HG02678 (cell line): ENCODE results near the gene NES.

Experiments used
- ATAC-seq: cut with Tn5 transposase; IDR thresholded peaks from one replicate; pipeline ENCODE4 v1.9.1; 2021; ENCODE audit warnings: mild to moderate bottlenecking, moderate library complexity; ENCODE audit not compliant: unreplicated experiment

NES gene

DNA sequence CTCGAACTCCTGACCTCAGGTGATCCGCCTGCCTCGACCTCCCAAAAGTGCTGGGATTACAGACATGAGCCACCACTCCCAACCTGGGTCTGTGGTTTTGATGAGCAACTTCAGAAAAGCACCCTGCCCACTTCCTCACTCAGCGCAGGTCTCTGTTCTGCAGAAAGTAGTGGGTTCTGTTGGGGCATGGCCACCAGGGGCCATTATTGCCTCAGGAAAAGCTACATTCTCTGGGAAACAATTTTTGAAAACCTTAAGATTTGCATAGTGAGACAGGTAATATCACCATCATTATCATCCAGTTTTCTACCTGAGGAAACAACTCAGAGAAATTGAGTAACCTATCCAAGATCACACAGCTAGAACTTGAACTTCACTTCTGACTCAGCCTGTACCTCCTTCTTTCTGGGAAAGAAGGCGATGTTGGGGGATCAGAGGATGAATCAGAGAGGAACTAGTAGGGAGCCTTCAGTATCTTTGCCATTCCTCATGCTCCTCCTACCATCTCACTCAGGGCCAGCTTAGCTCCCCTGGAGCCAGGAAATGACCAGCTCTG lies 7.1 kb upstream of the NES start:
- ATAC-seq: no peak

DNA sequence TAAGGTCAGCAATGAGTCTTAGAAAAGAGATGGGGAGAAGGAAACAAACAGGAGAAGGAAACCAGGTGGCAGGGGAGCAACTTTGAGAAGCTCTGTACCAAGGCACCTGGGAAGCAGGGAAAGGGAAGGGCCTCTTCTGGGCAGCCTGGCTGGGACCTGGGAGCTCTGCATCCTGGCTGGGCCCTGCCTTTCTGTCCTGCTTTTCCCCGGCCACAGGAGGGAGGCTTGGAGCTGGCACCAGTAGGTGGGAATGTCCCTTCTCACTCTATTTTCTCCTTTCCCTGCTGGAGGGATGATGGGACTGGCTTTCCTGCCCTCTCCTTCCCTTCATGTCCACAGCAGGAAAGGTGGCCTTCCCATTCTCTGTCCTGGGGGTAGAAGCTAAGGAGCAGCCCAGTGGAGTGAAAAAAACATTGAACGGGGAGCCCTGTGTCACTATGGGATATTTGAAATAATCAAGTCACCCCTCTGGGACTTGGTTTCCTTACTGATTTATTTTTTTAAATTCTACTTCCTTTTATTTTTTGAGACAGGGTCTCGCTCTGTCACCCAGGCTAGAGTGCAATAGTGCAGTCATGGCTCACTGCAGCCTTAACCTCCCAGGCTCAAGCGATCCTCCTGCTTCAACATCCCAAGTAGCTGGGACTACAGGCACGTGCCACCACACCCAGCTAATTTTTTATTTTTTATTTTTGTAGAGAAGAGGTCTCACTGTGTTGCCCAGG lies 5.1 kb upstream of the NES start:
- ATAC-seq: no peak

DNA sequence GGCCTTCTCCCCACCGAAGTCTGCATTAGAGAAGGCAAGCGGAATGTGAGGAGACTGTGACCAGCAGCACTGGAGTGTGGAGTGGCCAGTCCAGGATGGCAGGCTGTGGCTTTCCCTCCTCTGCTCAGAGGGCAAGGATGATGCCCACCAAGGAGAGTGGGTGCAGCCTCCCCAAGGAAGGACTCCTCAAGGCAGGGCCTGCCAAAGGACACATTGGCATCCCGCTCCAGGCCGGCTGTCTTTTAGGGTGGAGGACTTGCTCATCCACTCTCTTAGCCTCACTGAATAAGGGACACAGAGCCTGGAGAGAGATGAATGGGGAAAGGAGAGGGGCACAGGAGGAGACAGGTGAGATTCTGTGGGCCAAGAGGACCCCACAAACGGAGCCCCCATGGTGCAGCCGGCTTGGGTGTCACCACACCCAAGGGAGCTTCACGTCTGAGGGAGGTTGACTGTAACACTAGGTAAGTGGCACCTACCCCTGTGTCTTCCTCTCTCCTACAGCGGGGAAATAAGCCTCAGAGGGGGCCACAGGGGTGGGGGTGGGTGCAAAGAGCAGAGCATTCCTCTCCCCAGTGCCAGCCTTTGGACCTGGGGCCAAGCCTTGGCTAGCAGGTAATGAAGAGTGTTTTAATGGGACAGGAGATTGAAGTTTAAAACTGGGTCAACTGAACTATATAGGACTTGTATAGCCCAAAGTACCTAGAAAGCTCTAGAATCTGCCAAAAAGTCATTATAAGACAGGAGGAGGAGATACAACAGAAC lies 4.2 kb upstream of the NES start:
- ATAC-seq: no peak

DNA sequence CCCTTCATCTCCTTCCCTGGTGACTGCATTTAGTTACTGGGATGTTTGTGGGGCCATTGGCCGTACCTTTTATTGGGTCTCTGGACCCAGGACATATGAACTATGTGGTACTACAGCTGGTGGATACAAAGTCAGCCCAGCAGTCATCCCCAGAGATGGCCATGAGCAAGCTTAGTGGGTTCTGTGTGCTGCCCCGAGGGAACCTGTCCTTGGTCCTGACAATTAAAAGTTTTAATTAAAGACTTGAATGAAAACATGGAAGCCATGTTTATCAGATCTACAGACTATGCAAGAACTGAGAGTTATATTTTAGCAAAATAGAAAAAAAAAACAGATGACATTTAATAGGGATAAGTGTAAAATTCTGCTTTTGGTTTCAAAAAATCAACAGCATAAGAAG lies 2.8 kb upstream of the NES start:
- ATAC-seq: no peak

DNA sequence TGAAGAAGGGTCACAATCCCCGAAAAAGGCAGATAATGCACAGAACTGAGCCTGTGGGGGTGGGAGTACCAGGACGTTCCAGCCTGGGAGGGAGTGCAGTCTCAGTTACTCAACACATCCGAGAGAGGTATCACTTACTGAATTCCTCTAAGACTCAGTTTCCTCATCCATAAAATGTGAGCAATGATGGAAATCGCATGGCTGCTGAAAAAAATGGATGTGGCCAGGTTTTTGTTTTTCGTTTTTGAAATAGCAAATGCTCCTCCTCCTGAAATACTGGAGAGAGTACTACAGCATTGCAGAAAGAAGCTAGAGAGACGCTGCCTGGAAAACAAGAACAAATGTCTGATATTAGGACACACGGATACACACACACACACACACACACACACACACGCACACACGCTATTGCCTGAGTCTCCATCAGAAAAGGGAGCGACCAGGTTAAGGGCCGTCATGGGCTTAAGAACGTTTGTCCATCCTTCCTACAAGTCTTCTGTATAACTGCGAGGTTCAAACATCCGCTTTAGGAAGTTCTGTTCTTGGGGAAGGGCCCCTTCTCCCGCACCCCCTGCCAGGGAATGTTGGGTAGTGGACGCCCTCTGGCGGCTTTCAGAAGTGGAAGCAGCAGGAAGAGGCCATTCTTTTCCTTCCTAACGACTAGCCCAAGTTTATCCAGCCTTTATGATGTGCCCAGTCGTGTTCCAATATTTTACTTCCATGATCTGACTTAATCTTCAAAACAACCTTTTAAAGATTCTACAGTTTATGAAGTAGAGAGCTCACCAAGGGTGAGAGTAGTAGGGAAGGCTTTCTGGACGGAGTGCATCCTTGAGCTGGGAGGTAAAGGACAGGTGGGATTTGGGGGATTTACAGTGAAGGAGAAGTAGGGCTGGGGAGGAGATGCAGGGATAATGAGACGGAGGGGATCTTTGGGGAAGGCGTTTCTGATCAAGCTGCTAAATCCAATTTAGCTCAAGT lies 699 bp upstream of the NES start:
- no peak for ATAC-seq

DNA sequence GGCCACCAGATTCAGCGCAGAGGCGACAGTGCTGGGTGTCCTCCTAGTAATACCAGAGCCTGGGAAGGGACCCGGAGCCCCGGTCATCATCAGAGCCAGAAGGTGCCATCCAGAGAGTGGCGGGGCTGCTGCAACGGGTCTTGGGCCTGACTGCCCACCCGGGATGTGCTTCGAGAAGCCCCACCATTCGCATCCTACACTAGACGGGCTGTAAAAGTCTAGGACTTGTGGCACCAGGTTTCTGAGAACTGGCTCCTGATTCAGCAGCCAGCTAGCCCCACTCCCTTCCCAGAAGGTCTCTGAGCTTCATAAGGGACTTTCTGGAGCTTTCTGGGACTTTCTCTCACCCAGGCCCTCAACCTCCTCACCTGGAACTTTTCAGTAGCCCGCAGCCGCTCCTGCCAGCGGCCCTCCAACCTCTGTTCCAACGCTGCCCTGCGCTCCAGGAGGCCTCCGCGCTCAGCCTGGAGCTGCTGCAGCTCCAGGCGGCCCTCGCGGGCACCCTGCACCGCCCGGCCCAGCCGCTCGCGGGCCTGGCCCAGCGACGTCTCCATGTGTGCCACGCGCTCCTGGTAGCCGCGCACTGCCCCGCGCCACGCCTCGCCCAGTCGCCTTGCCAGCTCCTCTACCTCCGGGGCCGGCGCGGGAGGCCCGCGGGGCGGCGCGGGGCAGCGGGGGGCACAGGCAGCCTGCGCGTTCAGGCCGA lies 940 bp downstream of the NES start:
- ATAC-seq: no peak

DNA sequence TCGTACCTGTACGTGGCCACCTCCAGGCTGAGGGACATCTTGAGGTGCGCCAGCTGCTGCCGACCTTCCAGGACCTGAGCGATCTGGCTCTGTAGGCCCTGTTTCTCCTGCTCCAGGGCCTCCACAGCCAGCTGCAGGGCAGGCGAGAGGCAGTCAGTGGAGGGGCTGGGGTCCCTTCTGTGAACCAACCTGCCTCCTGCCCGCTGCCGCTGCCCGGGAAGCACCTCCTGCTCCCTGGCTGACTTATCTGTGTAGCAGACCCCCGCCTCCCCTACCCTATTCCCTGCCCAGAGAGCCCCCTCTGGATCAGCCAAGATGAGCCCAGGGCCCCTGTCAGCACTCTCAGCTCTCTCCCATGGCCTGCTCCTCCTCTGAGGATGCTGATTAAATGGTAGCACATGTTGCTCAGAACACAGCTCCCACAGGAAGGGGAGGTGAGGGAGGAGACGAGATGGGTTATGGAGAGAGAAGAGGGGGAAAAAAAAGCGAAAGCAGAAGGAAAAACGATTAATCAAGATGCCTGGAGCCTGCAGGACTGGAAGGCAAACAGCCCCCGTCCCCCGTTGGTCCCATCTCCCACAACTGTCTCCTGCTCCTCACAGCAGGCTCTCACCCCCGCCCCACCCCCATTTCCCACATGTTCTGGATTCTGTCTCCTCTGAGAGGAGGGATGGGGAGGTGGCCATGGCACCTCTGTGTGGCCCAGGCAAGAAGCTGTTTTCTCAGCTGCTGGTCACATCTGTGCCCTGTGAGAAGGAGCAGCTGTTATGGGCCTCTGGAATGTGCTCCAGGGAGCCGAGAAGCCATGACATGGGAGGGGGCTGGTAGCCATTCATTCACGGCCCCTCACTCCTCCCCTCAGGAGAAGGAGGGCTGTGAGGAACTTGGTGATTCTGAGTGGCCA lies 1.7 kb downstream of the NES start:
- no peak for ATAC-seq

DNA sequence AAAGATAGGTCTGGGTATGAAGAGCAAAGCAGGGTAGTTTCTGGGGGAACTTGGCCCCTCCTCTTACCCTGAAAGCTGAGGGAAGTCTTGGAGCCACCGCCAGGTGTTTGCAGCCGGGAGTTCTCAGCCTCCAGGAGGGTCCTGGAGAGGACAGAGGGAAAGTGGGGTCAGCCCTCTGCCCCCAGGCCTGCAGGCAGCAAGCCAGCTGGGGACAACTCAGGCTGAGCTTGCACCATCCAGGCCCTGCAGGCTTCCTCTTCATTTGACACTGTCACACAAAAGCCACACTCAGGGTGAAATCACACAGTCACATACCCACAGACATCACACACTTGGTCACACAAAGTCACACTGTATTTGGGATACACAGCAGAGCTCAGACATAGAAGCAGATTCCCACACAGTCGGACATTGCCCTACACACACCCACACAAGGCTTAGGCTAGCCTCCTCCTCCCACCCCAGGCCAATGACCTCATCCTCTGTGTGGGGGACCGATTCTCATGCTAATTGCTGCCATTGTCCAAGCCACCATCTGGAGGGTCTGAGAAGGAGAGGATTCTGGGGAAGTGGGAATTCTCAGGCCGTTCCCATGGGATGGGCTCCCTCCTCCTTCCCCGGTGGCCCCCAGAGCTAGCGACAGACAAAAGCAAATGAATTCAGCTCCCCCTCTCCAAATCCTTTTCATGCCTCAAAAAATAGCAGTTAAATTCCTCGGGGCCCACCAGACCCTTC lies 3.7 kb downstream of the NES start:
- ATAC-seq: no peak

DNA sequence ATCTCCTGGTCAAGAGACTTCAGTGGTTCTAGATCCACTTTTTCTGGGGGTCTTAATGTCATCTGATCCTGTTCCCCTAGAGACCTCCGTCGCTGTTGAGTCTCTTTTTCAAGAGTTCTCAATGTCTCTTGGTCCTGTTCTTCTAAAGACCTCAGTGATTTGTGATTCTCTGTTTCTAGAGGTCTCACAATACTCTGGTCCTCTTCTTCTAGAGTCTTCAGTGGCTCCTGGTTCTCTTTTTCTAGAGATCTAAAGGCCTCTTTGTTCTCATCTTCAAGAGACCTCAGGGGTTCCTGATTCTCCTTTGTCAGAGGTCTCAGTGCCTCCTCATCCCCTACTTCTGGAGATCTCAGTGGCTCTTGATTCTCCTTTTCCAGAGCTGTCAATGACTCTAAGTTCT lies 5.4 kb downstream of the NES start:
- no peak for ATAC-seq

DNA sequence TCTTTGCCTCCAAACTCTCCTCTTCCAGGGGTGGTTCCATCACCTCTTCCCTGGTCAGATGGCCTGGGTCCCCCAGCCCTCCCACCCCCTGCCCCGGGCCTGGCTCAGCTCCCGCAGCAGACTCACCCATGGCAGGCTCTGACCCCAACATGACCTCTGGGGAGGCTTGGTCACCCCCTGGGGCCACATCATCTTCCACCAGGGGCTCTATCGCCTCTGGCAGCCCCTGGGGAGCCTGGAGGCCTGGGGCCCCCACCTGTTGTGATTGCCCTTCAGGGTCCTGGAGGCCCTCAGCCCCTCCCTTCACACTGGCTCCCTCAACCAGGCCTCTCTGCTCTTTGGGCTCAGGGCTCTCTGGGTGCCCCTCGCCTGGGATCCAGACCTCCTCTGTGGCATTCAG lies 6.4 kb downstream of the NES start:
- no peak for ATAC-seq

DNA sequence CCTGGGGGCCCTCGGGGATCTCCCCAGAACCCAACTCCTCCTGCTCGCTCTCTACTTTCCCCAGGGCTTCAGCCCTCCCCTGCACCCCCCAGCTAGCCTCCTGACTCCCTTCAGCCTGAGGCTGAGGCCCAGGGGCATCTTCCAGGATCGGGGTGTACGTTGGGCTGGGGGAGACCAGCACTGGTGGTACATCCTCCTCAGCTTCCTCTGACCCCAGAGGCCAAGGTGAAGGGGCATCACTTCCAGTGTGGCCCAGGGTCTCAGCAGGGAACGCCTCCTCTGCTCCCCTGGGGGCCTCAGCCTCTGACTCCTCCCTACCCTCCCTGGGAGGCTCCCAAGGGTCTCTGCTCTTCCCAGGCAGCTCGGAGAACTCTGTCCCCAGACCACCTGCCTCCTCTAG lies 6.8 kb downstream of the NES start:
- no peak for ATAC-seq

DNA sequence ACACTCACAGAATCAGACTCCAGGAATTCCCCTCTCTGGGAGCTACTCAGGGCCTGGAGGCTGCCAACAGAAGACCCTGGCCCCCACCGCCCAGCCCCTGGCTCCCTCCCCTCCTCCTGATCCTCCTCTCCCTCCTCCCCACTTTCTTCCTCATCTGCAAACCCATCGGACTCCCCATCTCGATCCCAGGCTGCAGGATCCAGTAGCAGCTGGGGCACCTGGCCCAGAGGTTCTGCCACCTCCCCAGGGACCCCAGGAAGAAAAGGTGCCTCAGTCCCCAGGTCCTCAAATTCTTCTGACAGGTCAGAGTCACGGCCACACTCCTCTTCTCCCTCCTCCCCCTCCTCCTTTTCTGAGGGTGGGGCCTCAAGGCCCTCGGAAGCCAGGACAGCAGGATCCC lies 7.4 kb downstream of the NES start:
- ATAC-seq: no peak

DNA sequence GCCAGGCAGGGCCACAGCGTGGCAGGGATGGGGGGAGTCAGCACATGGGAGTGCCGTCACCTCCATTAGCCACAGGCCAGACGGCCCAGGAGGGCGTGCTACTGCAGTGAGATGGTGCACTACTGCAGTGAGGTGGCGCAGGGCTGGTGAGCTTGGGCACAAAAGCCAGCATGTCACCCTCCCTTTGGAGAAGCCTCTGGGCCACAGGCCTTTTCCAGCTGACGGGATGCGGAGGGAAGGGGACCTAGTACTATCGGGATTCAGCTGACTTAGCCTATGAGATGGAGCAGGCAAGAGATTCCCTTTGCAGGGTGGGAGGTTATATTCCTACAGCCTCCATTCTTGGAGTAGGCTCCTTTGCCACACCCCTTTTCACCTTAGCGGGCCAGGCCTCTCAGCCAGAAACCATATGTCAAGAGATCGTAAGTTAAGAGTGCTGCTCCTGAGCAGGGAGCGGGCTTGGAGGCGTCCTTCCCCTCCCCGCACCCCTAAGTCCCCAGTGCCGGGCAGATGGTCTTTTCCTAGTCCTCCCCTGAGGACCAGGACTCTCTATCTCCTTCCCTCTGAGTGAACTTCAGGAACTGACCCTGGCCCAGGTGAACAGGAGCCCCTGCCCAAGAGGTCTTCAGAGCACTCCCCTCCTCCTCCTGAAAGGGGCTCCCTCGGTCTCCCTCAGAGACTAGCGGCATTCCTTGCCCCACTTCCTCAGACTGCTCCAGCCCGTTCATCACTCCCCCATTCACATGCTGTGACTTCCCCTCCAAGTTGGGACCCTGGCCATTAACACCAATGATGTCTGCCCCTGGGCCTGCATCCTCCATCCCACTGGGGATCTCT lies 8.2 kb downstream of the NES start:
- no peak for ATAC-seq

DNA sequence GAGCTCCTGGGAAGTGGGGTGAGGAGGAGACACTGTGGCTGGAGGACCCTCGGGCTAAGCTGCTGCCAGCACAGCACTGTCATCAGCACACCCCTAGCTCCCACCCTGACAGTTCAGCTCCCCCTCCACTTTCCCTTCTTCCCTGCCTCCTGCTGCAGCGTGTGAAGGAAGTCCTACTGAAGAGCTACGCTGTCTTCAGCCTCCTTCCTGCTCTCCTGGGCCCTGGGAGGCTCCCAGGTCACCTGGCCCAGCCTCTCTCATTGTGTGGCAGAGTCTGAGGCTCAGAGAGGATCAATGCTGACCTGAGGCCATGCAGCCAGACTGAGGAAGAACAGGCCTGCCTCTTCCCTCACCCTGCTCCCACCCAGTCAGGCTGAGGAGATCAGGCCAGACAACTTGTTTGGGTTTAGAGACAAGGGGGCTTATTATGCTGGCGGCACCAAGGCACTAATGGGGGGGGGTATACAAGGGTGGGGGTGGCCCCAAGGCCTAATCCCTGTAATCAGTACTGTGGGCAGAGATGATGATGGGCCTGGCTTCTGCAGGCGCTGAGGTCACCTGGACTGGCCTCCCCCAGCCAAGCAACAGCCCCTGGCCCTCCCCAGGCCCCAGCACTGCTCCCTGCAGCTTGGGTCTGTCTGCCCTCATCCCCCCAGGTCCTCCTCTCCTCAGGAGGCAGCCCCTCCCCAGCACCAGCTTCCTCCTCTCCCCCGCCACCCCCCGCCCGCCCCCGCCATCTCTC lies 9.1 kb downstream of the NES start:
- ATAC-seq: no peak

DNA sequence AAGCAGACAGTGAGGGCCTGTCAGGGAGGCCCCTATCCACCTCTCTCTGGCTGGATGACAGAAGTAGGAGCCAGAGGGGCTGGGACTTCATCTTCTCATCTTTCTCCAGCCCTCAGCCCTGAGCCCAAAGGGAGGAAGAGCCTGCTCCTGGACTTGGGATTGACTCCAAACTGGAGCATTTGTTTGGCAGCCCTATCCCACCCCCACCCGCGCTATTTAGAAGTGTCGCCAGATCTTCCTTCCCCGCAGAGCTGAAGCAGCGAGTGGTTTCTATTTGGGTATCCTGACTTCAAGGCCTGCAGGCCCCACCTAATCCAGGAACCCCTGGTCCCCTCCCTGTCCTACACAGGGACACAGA lies 9.6 kb downstream of the NES start:
- no peak for ATAC-seq

DNA sequence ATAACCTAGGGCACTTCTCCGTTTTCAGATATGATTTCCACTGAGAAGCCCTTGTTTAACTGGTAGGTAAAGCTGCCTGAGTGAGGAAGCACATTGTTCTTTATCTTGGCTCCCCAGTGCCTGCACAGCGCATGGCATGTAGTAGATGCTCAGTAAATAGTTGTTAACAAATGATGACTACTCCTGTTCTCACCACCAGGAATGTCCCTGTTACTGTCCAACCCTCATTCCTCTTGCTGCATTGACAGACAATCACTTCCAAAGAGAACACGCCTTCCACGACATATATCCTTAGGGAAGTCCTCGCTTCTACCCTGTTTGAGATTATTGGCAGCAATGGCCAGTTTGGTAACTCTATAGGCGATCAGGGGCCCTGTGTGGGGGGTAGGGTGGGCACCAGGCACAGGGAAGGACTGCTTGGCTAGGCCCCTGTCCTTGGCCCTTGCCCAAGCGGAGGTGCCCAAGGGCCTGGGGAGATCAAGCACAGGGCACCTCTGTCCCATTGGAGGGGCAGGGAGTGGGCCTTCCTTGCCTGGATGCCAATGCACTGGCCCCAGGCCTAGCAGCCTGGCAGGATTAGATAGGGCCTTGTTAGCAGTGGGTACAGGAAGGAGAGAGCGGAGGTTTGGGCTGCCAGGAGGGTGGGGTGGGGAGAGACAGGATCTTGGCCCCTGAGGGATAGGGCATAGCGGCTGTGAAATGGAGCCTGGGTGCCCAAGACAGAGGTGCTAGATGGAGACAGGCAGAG lies 10.2 kb downstream of the NES start:
- ATAC-seq: no peak

DNA sequence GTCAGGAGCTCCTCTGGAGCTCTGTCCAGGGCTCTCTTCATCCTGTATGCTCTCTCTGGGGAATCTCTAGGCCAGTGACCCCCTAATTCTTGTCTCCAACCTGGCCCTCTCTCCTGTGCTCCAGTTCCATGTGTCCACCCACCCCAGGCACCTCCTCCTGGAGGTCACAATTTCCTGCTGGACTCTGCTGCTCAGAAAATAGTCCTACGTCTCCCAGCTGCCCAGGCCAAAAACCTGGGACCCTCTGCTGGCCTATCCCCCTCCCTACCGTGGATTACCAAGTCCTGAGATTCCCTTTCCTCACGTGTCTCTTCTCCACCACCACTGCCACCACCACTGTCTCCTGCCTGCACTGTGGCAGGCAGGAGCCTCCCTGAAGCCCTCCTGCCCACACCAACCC lies 11.7 kb downstream of the NES start:
- ATAC-seq: no peak
